GM12875 (cell line): Measurements from ENCODE around the gene TMEM31.

Experiments used
- H3K4me3 ChIP-seq: one replicate; pipeline ENCODE4 v1.5.1; 2011; ENCODE audit warnings: low read depth, low read length, control low read depth
- CTCF ChIP-seq: IDR thresholded peaks from 2 replicates; pipeline ENCODE4 v1.5.1; 2011; ENCODE audit warnings: low read depth, mild to moderate bottlenecking, control low read depth, inconsistent platforms, low read length, moderate library complexity, borderline replicate concordance; ENCODE audit not compliant: insufficient read depth

Gene TMEM31

GRCh38 chrX:103681443-103681842 lies 29.3 kb upstream of the TMEM31 start:
- TF ChIP-seq CTCF = no peak

GRCh38 chrX:103685396-103685795 lies 25.3 kb upstream of the TMEM31 start:
- peak overlapping the region; percentile 68 for H3K4me3 ChIP-seq

More at GRCh38 chrX:103681443-103681842, 29.3 kb upstream of the TMEM31 start:
- no peak overlapping the region for H3K4me3 ChIP-seq

GRCh38 chrX:103686199-103687072 lies 24.3 kb upstream of the TMEM31 start, which contains the start of gene MORF4L2:
TSS of gene MORF4L2 (minus strand) at chrX:103686699. CDS start at chrX:103677027, 9,672 bp downstream.
- H3K4me3 ChIP-seq = peak within 1 kb of the TSS; percentile 76
- no peak for TF ChIP-seq CTCF

More at GRCh38 chrX:103685396-103685795, 25.3 kb upstream of the TMEM31 start:
- TF ChIP-seq CTCF = no peak

GRCh38 chrX:103687073-103687695 lies 23.5 kb upstream of the TMEM31 start:
- H3K4me3 ChIP-seq = peak overlapping the region; percentile 76
- TF ChIP-seq CTCF = peak; percentile 42

GRCh38 chrX:103687696-103688201 lies 23.0 kb upstream of the TMEM31 start:
- peak; percentile 60; the same call in 1 of the 2 replicates for TF ChIP-seq CTCF
- H3K4me3 ChIP-seq = peak overlapping the region; percentile 76

GRCh38 chrX:103688946-103689345 lies 21.8 kb upstream of the TMEM31 start:
- H3K4me3 ChIP-seq = no peak overlapping the region
- TF ChIP-seq CTCF = peak; percentile 47; the same call in 1 of the 2 replicates

- no peak overlapping the region for H3K4me3 ChIP-seq
These were observed 19.6 kb upstream of the TMEM31 start for GRCh38 chrX:103691059-103691458.

More at GRCh38 chrX:103691059-103691458, 19.6 kb upstream of the TMEM31 start:
- TF ChIP-seq CTCF = no peak
